ENCODE results near the gene GALNT15. TPM values are rescaled to one million over a fixed set of nuclear protein-coding genes. Genes with fewer than 3 reads are reported as not detected.

The GALNT15 gene
- total and polyA plus RNA-seq, 2 of the 4 experiments (the other 2 are of a cell fraction): 12.8 to 19.7 TPM

DNA sequence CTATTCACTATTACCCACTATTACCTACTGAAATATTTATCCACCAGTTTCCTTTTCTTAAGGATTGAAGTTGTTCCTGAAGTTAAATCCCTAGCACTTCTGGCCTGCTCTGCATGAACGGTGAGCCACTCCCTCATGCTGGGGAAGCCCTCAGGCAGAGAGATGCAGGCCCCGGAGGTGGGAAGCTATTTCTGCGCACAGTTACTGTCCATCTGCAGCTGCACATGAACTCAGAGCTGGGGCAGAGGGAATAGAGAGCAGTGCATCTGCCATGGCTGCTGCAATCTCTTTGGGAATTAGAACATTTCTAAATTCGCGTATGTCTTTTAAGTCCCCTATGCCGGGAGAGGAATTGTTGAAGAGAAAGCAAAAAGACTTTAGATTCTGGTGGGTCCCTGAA is 6.3 kb upstream of the GALNT15 start:
- no peak overlapping the region for H3K27ac ChIP-seq (ENCODE audit: insufficient read depth, low read length)
- no peak overlapping the region for H3K56ac ChIP-seq (ENCODE audit: extremely low read depth, insufficient read depth, low read length)
- DNase-seq: no peak
- intact Hi-C loops (cut with micrococcal nuclease): no loop called here
- H3K4me2 ChIP-seq (ENCODE audit: low read depth, low read length): no peak overlapping the region
- H3K27me3 ChIP-seq (ENCODE audit: control insufficient read depth, insufficient read depth, low read length): no peaks in the 10 kb centered on the region; the same call in 1 of the 2 replicates
- no peaks in the 10 kb centered on the region for H4K20me1 ChIP-seq (ENCODE audit: insufficient read depth, low read length)
- no peak for ATAC-seq (ENCODE audit: low read depth)
- POLR2A ChIA-PET (ENCODE audit: unreplicated experiment): no interaction called here
- no peak overlapping the region for H2AK5ac ChIP-seq (ENCODE audit: low read depth, low read length)
- peaks cover 4% of the 10 kb centered on the region; the same call in 1 of the 2 replicates for H3K9me1 ChIP-seq (ENCODE audit: insufficient read depth, low read length)
- no peaks in the 10 kb centered on the region for H3K79me1 ChIP-seq (ENCODE audit: low read depth in 1 of 2, low read length in 2 of 2)
- WGBS, 2 experiments (ENCODE audit: extremely low coverage in 2 of 2, insufficient read length in 1 of 2): 100% methylated on average over 1 of the region's 6 CpGs; no CpG with 5 or more reads in 1 of the 2 experiments
- H3K9me3 ChIP-seq (ENCODE audit: control insufficient read depth, insufficient read depth, low read length): peaks cover 3% of the 10 kb centered on the region; the same call in 1 of the 2 replicates
- no peak overlapping the region for H3K18ac ChIP-seq (ENCODE audit: low read depth, low read length)
- no peak overlapping the region for H4K8ac ChIP-seq (ENCODE audit: low read depth in 2 of 2, low read length in 2 of 2)
- H2BK5ac ChIP-seq (ENCODE audit: low read depth, low read length, poor library complexity, severe bottlenecking): no peak overlapping the region
- H3K36me3 ChIP-seq (ENCODE audit: control insufficient read depth, insufficient read depth, low read length): no peaks in the 10 kb centered on the region
- no peak overlapping the region for H2AK9ac ChIP-seq (replicated peaks; ENCODE audit: low read depth, low read length, poor library complexity)
- no peak overlapping the region; the same call in 1 of the 2 replicates for H2BK120ac ChIP-seq (ENCODE audit: low read depth, low read length)
- H2AFZ ChIP-seq (replicated peaks; ENCODE audit: low read length, poor library complexity): no peak overlapping the region
- no TSS peak for BruUV-seq (replicated peaks)
- H3K4me1 ChIP-seq (ENCODE audit: control insufficient read depth, insufficient read depth, low read length): peaks cover 4% of the 10 kb centered on the region
- dilution Hi-C loops (cut with HindIII; ENCODE audit: low sequenced_read_pairs, unreplicated experiment): no loop called here
- in situ Hi-C loops (cut with MboI; ENCODE audit: low sequenced_read_pairs): no loop called here
- no peak overlapping the region for H4K91ac ChIP-seq (ENCODE audit: insufficient read depth, low read depth, low read length)
- no peak overlapping the region for H2BK20ac ChIP-seq (ENCODE audit: low read depth, low read length)
- no peak overlapping the region for H2BK15ac ChIP-seq (ENCODE audit: low read depth, low read length)
- no peak overlapping the region for H3K4ac ChIP-seq (ENCODE audit: low read depth, low read length)
- H3K4me3 ChIP-seq (ENCODE audit: insufficient read depth, low read depth, low read length): no peak overlapping the region
- no peak overlapping the region for H3K14ac ChIP-seq (replicated peaks; ENCODE audit: low read depth, low read length)
- TF ChIP-seq CHD1 (IDR thresholded peaks at IDR 0.05; ENCODE audit: low read depth, low read length): no peak
- TF ChIP-seq, protein P1, sequence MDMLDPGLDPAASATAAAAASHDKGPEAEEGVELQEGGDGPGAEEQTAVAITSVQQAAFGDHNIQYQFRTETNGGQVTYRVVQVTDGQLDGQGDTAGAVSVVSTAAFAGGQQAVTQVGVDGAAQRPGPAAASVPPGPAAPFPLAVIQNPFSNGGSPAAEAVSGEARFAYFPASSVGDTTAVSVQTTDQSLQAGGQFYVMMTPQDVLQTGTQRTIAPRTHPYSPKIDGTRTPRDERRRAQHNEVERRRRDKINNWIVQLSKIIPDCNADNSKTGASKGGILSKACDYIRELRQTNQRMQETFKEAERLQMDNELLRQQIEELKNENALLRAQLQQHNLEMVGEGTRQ (IDR thresholded peaks at IDR 0.05; ENCODE audit: low read depth, low read length): no peak
- TF ChIP-seq MXI1 (IDR thresholded peaks at IDR 0.05; ENCODE audit: borderline replicate concordance, low read depth, low read length): no peak
- TF ChIP-seq SMC3 (IDR thresholded peaks at IDR 0.05; ENCODE audit: low read depth, low read length): no peak
- TF ChIP-seq MAZ (IDR thresholded peaks at IDR 0.05; ENCODE audit: borderline replicate concordance, low read depth, low read length): no peak
- no peak for TF ChIP-seq POLR2A (IDR thresholded peaks at IDR 0.05; ENCODE audit: low read depth, low read length)
- TF ChIP-seq, protein P2, sequence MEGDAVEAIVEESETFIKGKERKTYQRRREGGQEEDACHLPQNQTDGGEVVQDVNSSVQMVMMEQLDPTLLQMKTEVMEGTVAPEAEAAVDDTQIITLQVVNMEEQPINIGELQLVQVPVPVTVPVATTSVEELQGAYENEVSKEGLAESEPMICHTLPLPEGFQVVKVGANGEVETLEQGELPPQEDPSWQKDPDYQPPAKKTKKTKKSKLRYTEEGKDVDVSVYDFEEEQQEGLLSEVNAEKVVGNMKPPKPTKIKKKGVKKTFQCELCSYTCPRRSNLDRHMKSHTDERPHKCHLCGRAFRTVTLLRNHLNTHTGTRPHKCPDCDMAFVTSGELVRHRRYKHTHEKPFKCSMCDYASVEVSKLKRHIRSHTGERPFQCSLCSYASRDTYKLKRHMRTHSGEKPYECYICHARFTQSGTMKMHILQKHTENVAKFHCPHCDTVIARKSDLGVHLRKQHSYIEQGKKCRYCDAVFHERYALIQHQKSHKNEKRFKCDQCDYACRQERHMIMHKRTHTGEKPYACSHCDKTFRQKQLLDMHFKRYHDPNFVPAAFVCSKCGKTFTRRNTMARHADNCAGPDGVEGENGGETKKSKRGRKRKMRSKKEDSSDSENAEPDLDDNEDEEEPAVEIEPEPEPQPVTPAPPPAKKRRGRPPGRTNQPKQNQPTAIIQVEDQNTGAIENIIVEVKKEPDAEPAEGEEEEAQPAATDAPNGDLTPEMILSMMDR (conservative IDR thresholded peaks at IDR 0.05; ENCODE audit: low read depth, low read length): no peak
- no peak for TF ChIP-seq MAFK (IDR thresholded peaks at IDR 0.05; ENCODE audit: low read depth, low read length)
- no peak for TF ChIP-seq FOS (IDR thresholded peaks at IDR 0.05; ENCODE audit: low read depth, low read length)
- no peak for TF ChIP-seq BHLHE40 (IDR thresholded peaks at IDR 0.05; ENCODE audit: low read depth, low read length)
- TF ChIP-seq RFX5 (IDR thresholded peaks at IDR 0.05; ENCODE audit: low read depth, low read length): no peak
- no peak for TF ChIP-seq RAD21 (IDR thresholded peaks at IDR 0.05; ENCODE audit: low read length)
- TF ChIP-seq, protein P3, sequence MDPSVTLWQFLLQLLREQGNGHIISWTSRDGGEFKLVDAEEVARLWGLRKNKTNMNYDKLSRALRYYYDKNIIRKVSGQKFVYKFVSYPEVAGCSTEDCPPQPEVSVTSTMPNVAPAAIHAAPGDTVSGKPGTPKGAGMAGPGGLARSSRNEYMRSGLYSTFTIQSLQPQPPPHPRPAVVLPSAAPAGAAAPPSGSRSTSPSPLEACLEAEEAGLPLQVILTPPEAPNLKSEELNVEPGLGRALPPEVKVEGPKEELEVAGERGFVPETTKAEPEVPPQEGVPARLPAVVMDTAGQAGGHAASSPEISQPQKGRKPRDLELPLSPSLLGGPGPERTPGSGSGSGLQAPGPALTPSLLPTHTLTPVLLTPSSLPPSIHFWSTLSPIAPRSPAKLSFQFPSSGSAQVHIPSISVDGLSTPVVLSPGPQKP (IDR thresholded peaks at IDR 0.05; ENCODE audit: borderline replicate concordance, low read depth, low read length): no peak
- no peak overlapping the region for H4K5ac ChIP-seq (ENCODE audit: low read depth, low read length)
- no peak overlapping the region for H3K23ac ChIP-seq (ENCODE audit: low read depth, low read length)
- CTCF ChIA-PET: interaction anchor here (0.6 kb wide), 1 partner anchor 396 kb away, joined by 4 read pairs; no protein-coding TSS in a partner anchor
- H3K9ac ChIP-seq (ENCODE audit: low read depth, low read length): no peak overlapping the region
